IMR-90 (cell line): ENCODE results near the gene PCDHGB3. TPM values are rescaled to one million over a fixed set of nuclear protein-coding genes. Genes with fewer than 3 reads are reported as not detected.
A peak's percentile ranks its signal among the peaks of the same experiment; 100 is the strongest.

Source experiments
- ATAC-seq: fragments of 200-7000 bp; cut with Tn5 transposase; 2 replicates; pipeline ENCODE4 v1.9.1; 2020; ENCODE audit warnings: low read depth, mild to moderate bottlenecking, moderate library complexity
- BruUV-seq: library from RNA; stranded (reverse); fragments of 400-500 nt; replicated peaks from 2 replicates; lab custom pipeline; 2021; lab: Mats Ljungman, UMichigan
- CTCF ChIA-PET: fragments of 300-600 bp; formaldehyde crosslinking; extraction: SDS; loops from one replicate; lab custom pipeline; 2021; ENCODE audit warnings: antibody characterized with exemption; lab: Yijun Ruan, JAX
- POLR2A ChIA-PET: fragments of 300-600 bp; sonication (Branson Sonifier 250); formaldehyde crosslinking; loops from one replicate; lab custom pipeline; 2022; ENCODE audit warnings: antibody characterized with exemption; ENCODE audit not compliant: unreplicated experiment; lab: Charles Lee
- DNase-seq: peaks from one replicate; pipeline ENCODE4 v3.0.0; 2013
- H2AFZ ChIP-seq: replicated peaks from 2 replicates; pipeline ENCODE3; 2013; ENCODE audit warnings: low read length, mild to moderate bottlenecking; ENCODE audit not compliant: poor library complexity
- H2AK5ac ChIP-seq: 2 replicates; pipeline ENCODE4 v1.6.1; 2013; ENCODE audit warnings: low read depth, low read length, inconsistent platforms
- H2AK9ac ChIP-seq: replicated peaks from 2 replicates; pipeline ENCODE3; 2013; ENCODE audit warnings: mild to moderate bottlenecking, low read depth, low read length, moderate library complexity; ENCODE audit not compliant: poor library complexity
- H2BK120ac ChIP-seq: 2 replicates; pipeline ENCODE4 v1.6.1; 2013; ENCODE audit warnings: low read depth, low read length, inconsistent platforms
- H2BK15ac ChIP-seq: 3 replicates; pipeline ENCODE4 v1.6.1; 2013; ENCODE audit warnings: low read depth, low read length, inconsistent platforms
- H2BK20ac ChIP-seq: 2 replicates; pipeline ENCODE4 v1.6.1; 2013; ENCODE audit warnings: low read depth, mild to moderate bottlenecking, inconsistent platforms, low read length, moderate library complexity
- H2BK5ac ChIP-seq: 2 replicates; pipeline ENCODE4 v1.6.1; 2013; ENCODE audit warnings: mild to moderate bottlenecking, low read depth, low read length, inconsistent platforms; ENCODE audit not compliant: poor library complexity, severe bottlenecking
- H3K14ac ChIP-seq: replicated peaks from 2 replicates; pipeline ENCODE4 v1.6.1; 2013; ENCODE audit warnings: low read depth, low read length, inconsistent platforms
- H3K18ac ChIP-seq: 2 replicates; pipeline ENCODE4 v1.6.1; 2013; ENCODE audit warnings: low read depth, low read length, control low read depth
- H3K23ac ChIP-seq: 2 replicates; pipeline ENCODE4 v1.6.1; 2013; ENCODE audit warnings: low read depth, low read length, inconsistent platforms
- H3K27ac ChIP-seq: 2 replicates; pipeline ENCODE4 v1.5.1; 2013; ENCODE audit warnings: mild to moderate bottlenecking, control low read depth, low read length; ENCODE audit not compliant: insufficient read depth
- H3K27me3 ChIP-seq: 2 replicates; pipeline ENCODE4 v1.6.1; 2013; ENCODE audit warnings: low read length; ENCODE audit not compliant: control insufficient read depth, insufficient read depth
- H3K36me3 ChIP-seq: 2 replicates; pipeline ENCODE4 v1.6.1; 2013; ENCODE audit warnings: low read length, mixed read lengths; ENCODE audit not compliant: control insufficient read depth, insufficient read depth
- H3K4ac ChIP-seq: 2 replicates; pipeline ENCODE4 v1.6.1; 2013; ENCODE audit warnings: low read depth, low read length, inconsistent platforms
- H3K4me1 ChIP-seq: 2 replicates; pipeline ENCODE4 v1.6.1; 2013; ENCODE audit warnings: low read length, mixed read lengths; ENCODE audit not compliant: control insufficient read depth, insufficient read depth
- H3K4me2 ChIP-seq: 2 replicates; pipeline ENCODE4 v1.6.1; 2013; ENCODE audit warnings: low read depth, mild to moderate bottlenecking, control low read depth, low read length, moderate library complexity
- H3K4me3 ChIP-seq: 2 replicates; pipeline ENCODE4 v1.5.1; 2013; ENCODE audit warnings: low read depth, mild to moderate bottlenecking, control low read depth, low read length, moderate library complexity; ENCODE audit not compliant: insufficient read depth
- H3K56ac ChIP-seq: 2 replicates; pipeline ENCODE4 v1.6.1; 2013; ENCODE audit warnings: low read length, inconsistent platforms; ENCODE audit not compliant: insufficient read depth; ENCODE audit errors: extremely low read depth
- H3K79me1 ChIP-seq, 2 experiments: 2 replicates each; pipeline ENCODE4 v1.6.1; 2013; ENCODE audit warnings: low read length in 2 of 2, inconsistent platforms in 1 of 2, low read depth in 1 of 2
- H3K9ac ChIP-seq: 2 replicates; pipeline ENCODE4 v1.6.1; 2013; ENCODE audit warnings: low read depth, low read length, control low read depth
- H3K9me1 ChIP-seq: 2 replicates; pipeline ENCODE4 v1.6.1; 2013; ENCODE audit warnings: low read length, inconsistent platforms; ENCODE audit not compliant: insufficient read depth
- H3K9me3 ChIP-seq: 2 replicates; pipeline ENCODE4 v1.6.1; 2013; ENCODE audit warnings: low read length; ENCODE audit not compliant: control insufficient read depth, insufficient read depth
- H4K20me1 ChIP-seq: 2 replicates; pipeline ENCODE4 v1.6.1; 2013; ENCODE audit warnings: low read length, inconsistent platforms; ENCODE audit not compliant: insufficient read depth
- H4K5ac ChIP-seq: 2 replicates; pipeline ENCODE4 v1.6.1; 2013; ENCODE audit warnings: mild to moderate bottlenecking, low read depth, low read length, control low read depth
- H4K8ac ChIP-seq, 2 experiments: 2 replicates each; pipeline ENCODE4 v1.6.1; 2013; ENCODE audit warnings: low read depth in 2 of 2, low read length in 2 of 2, control low read depth in 1 of 2, inconsistent platforms in 1 of 2
- H4K91ac ChIP-seq: 2 replicates; pipeline ENCODE4 v1.6.1; 2013; ENCODE audit warnings: low read depth, low read length, inconsistent platforms; ENCODE audit not compliant: insufficient read depth
- BHLHE40 ChIP-seq: fragments of 150-350 bp; IDR thresholded peaks from 2 replicates; pipeline ENCODE4 v1.6.1; 2016; ENCODE audit warnings: mild to moderate bottlenecking, low read depth, low read length
- CEBPB ChIP-seq: IDR thresholded peaks from 2 replicates; pipeline ENCODE4 v1.6.1; 2012; ENCODE audit warnings: low read depth, low read length, improper control_type of control experiment
- CHD1 ChIP-seq: IDR thresholded peaks from 2 replicates; pipeline ENCODE4 v1.6.1; 2012; ENCODE audit warnings: low read depth, low read length, improper control_type of control experiment
- FOS ChIP-seq: fragments of 150-350 bp; IDR thresholded peaks from 2 replicates; pipeline ENCODE4 v1.6.1; 2016; ENCODE audit warnings: low read depth, low read length
- MAFK ChIP-seq: IDR thresholded peaks from 2 replicates; pipeline ENCODE4 v1.6.1; 2012; ENCODE audit warnings: low read depth, low read length, improper control_type of control experiment
- MAZ ChIP-seq: IDR thresholded peaks from 2 replicates; pipeline ENCODE4 v1.6.1; 2012; ENCODE audit warnings: low read depth, mild to moderate bottlenecking, low read length, improper control_type of control experiment, moderate library complexity, borderline replicate concordance
- NFE2L2 ChIP-seq: fragments of 150-350 bp; IDR thresholded peaks from 2 replicates; pipeline ENCODE4 v1.6.1; 2016; ENCODE audit warnings: low read depth, mild to moderate bottlenecking, low read length
- POLR2A ChIP-seq: IDR thresholded peaks from 2 replicates; pipeline ENCODE4 v1.6.1; 2012; ENCODE audit warnings: mild to moderate bottlenecking, low read depth, low read length
- RCOR1 ChIP-seq: IDR thresholded peaks from 2 replicates; pipeline ENCODE4 v1.6.1; 2012; ENCODE audit warnings: mild to moderate bottlenecking, low read length, improper control_type of control experiment; ENCODE audit not compliant: insufficient replicate concordance
- RFX5 ChIP-seq: IDR thresholded peaks from 2 replicates; pipeline ENCODE4 v1.8.0; 2012; ENCODE audit warnings: low read depth, mild to moderate bottlenecking, low read length, moderate library complexity
- SMC3 ChIP-seq: fragments of 150-350 bp; IDR thresholded peaks from 2 replicates; pipeline ENCODE4 v1.6.1; 2016; ENCODE audit warnings: low read depth, mild to moderate bottlenecking, antibody characterized with exemption, low read length, moderate library complexity
- WGBS, 2 experiments: methylation state at CpG; one replicate each; pipeline versions ENCODE4 v1.1.5 to v1.1.7; 2013; ENCODE audit warnings: missing lambda C conversion rate in 2 of 2; ENCODE audit not compliant: insufficient read length in 1 of 2; ENCODE audit errors: extremely low coverage in 2 of 2; 5-methylcytosine and 5-hydroxymethylcytosine counted together
- dilution Hi-C: fragments of 300-500 bp; cut with HindIII; formaldehyde crosslinking; loops from one replicate; pipeline ENCODE4 v1.14.3; 2018; ENCODE audit warnings: low sequenced_read_pairs; ENCODE audit not compliant: unreplicated experiment
- in situ Hi-C: fragments of 300-500 bp; cut with MboI; formaldehyde crosslinking; loops from 3 replicates; pipeline ENCODE4 v1.14.3; 2019; ENCODE audit warnings: low sequenced_read_pairs, inconsistent platforms, mixed read lengths
- intact Hi-C: fragments of 100-400 bp; cut with micrococcal nuclease; formaldehyde crosslinking; loops from 2 replicates; pipeline ENCODE4 v1.10.0; 2022
- polyA plus RNA-seq, 3 experiments: library from polyadenylated mRNA; depleted of rRNA; stranded (reverse); fragments of >200 nt; gene quantifications; 2 replicates each; pipeline ENCODE4 v1.2.3, GENCODE V29; 2012; ENCODE audit warnings: low replicate concordance in 1 of 3
- total RNA-seq: library from RNA; depleted of rRNA; stranded (reverse); fragments of >200 nt; gene quantifications from 2 replicates; pipeline ENCODE4 v1.2.3, GENCODE V29; 2012
- TF ChIP-seq, protein P1 (sequence below): conservative IDR thresholded peaks from 2 replicates; pipeline ENCODE4 v1.5.1; 2012; ENCODE audit warnings: mild to moderate bottlenecking, low read depth, low read length, improper control_type of control experiment
- TF ChIP-seq, protein P2 (sequence below): fragments of 150-350 bp; IDR thresholded peaks from 2 replicates; pipeline ENCODE4 v1.6.1; 2017; ENCODE audit warnings: mild to moderate bottlenecking, antibody characterized with exemption, low read length, low read depth

Gene PCDHGB3
- total and polyA plus RNA-seq, 2 of the 4 experiments (the other 2 are of a cell fraction), result 3.4 to 5.9 TPM

DNA sequence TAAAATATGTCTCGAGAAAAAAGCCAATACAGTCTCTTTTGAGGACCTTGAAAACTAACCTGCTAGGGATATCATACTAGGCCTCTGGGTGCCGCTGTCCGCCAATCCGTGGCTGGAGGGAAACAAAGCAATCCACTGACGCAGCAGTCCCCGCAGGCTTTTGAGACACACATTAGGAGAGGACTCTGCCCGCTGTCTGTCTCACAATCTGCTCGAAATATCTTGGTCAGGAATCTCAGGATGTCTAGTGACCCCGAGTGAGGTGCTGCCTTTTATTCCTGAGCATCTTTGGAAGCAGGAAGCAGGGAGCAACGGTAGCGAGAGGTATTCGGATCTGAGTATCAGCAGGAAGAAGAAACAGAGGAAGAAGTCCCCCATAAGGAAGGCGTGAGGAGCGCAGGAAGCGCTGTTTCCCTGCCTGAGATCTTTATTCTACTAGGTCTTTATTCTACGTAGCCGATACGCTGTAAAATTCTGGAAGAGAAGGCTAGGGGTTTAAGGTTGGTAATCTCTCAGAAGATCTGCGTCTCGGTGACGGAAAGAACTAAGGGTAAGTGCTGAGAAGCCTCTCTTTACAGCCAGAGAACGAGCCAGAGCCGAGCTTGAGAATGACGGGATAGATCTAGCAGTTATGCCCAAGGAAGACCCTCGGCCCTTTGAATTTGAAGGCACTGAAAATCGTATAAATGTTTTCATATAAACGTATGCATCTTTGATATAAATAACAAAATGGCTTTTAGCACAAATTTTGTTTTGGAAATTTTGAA is 43.8 kb upstream of the PCDHGB3 start (continued):
- TF ChIP-seq, protein P1, sequence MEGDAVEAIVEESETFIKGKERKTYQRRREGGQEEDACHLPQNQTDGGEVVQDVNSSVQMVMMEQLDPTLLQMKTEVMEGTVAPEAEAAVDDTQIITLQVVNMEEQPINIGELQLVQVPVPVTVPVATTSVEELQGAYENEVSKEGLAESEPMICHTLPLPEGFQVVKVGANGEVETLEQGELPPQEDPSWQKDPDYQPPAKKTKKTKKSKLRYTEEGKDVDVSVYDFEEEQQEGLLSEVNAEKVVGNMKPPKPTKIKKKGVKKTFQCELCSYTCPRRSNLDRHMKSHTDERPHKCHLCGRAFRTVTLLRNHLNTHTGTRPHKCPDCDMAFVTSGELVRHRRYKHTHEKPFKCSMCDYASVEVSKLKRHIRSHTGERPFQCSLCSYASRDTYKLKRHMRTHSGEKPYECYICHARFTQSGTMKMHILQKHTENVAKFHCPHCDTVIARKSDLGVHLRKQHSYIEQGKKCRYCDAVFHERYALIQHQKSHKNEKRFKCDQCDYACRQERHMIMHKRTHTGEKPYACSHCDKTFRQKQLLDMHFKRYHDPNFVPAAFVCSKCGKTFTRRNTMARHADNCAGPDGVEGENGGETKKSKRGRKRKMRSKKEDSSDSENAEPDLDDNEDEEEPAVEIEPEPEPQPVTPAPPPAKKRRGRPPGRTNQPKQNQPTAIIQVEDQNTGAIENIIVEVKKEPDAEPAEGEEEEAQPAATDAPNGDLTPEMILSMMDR, result peak; percentile 81

DNA sequence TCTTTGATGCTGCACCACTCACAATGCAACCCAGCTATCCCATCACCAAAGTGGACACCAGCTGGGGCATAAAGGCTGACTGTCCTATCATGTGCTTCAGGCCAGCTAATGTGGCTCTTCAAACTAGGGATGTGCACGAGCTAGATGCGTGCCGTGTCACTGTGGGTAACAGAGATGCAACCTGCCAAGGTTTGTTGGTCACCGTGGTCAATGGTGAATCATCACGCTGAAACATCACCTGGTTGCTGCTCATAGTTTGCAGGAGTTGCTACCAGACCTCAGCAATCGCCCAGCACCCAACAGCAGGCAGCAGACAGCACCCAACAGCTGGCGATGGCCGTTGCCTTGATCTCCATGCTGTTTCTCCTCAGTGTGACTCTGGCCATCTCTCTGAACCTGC is 41.8 kb upstream of the PCDHGB3 start:
- intact Hi-C loops (loop anchor here (5.0 kb wide), 2 partner anchors 34 to 84 kb away; partner anchors contain the start of genes PCDHGA10 and PCDHGA5), dilution Hi-C loops (no loop called here), in situ Hi-C loops (loop anchor here (5.0 kb wide), 1 partner anchor 234 kb away; no protein-coding TSS in a partner anchor)
- Histone ChIP-seq H4K5ac (no peak overlapping the region), H3K4me2 (no peak overlapping the region), H2BK20ac (no peak overlapping the region), H2BK15ac (no peak overlapping the region), H3K23ac (no peak overlapping the region), H3K14ac (no peak overlapping the region), H3K79me1 (no peaks in the 10 kb centered on the region; a peak in 1 of 4 replicates), H3K4me1 (no peaks in the 10 kb centered on the region), H2AK9ac (no peak overlapping the region), H4K8ac (no peak overlapping the region), H3K27me3 (no peaks in the 10 kb centered on the region), H3K27ac (no peak overlapping the region), H2AFZ (no peak overlapping the region), H3K9me1 (no peaks in the 10 kb centered on the region), H2AK5ac (no peak overlapping the region), H3K36me3 (peaks cover 2% of the 10 kb centered on the region), H4K91ac (no peak overlapping the region), H2BK120ac (no peak overlapping the region), H4K20me1 (no peaks in the 10 kb centered on the region), H3K4ac (no peak overlapping the region), H3K56ac (no peak overlapping the region), H2BK5ac (no peak overlapping the region), H3K18ac (no peak overlapping the region), H3K9me3 (peaks cover 29% of the 10 kb centered on the region), H3K4me3 (no peak overlapping the region), H3K9ac (no peak overlapping the region)
- POLR2A ChIA-PET, result no interaction called here
- CTCF ChIA-PET, result interaction anchor here (1.6 kb wide), 1 partner anchor 236 kb away, joined by 8 read pairs; no protein-coding TSS in a partner anchor
- ATAC-seq (no peak), DNase-seq (no peak)
- no TSS peak for BruUV-seq
- WGBS, 2 experiments, result 84% methylated on average over 5 of the region's 8 CpGs; no CpG with 5 or more reads in 1 of the 2 experiments
- TF ChIP-seq NFE2L2, result no peak
- TF ChIP-seq RFX5, result no peak
- TF ChIP-seq, protein P2, sequence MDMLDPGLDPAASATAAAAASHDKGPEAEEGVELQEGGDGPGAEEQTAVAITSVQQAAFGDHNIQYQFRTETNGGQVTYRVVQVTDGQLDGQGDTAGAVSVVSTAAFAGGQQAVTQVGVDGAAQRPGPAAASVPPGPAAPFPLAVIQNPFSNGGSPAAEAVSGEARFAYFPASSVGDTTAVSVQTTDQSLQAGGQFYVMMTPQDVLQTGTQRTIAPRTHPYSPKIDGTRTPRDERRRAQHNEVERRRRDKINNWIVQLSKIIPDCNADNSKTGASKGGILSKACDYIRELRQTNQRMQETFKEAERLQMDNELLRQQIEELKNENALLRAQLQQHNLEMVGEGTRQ, result no peak
- TF ChIP-seq RCOR1, result no peak
- TF ChIP-seq CHD1, result no peak
- TF ChIP-seq BHLHE40, result no peak
- no peak for TF ChIP-seq MAFK
- TF ChIP-seq MAZ, result no peak
- no peak for TF ChIP-seq CEBPB
- no peak for TF ChIP-seq POLR2A
- TF ChIP-seq FOS, result no peak
- TF ChIP-seq SMC3, result no peak
